Measurements from ENCODE around the gene CTDSPL.

Gene CTDSPL

GRCh38 chr3:38022896-38023709 is 161.4 kb downstream of the CTDSPL start:
- no peak for DNase-seq (ENCODE audit: low read depth)
- TF ChIP-seq CTCF (IDR thresholded peaks at IDR 0.05; ENCODE audit: control insufficient read depth, extremely low read depth, insufficient read depth), result no peak
- no peak overlapping the region for H3K4me3 ChIP-seq (ENCODE audit: low read depth, low read length)

DNA sequence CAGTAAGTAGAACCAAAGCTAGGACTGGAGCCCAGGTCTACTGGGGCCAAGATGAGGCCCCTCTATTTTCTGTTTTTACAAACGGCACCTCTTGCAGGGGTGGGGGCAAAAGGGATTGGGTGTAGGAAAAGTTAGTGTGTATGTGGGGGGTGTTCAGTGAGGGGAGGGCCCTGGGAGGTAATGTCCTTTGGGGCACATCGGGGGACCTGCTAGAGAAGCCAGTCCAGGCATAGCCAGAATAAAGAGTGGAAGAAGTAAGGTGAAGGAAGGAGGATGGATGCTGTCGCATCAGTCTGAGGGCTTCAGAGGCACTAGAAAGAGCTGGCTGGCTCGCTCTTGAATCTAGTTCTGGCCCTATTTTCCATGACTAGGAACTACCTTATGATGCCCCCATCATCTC is 165.2 kb downstream of the CTDSPL start:
- no peak overlapping the region for H3K4me3 ChIP-seq (ENCODE audit: low read depth, low read length)
- TF ChIP-seq CTCF (IDR thresholded peaks at IDR 0.05; ENCODE audit: control insufficient read depth, extremely low read depth, insufficient read depth), result no peak
- DNase-seq (ENCODE audit: low read depth), result no peak

- DNase-seq (ENCODE audit: low read depth), result no peak
These were observed 166.1 kb downstream of the CTDSPL start for GRCh38 chr3:38027466-38028465.

GRCh38 chr3:38028621-38029361 is 167.1 kb downstream of the CTDSPL start:
- no peak for TF ChIP-seq CTCF (IDR thresholded peaks at IDR 0.05; ENCODE audit: control insufficient read depth, extremely low read depth, insufficient read depth)
- no peak overlapping the region for H3K4me3 ChIP-seq (ENCODE audit: low read depth, low read length)
- DNase-seq (ENCODE audit: low read depth), result no peak

More at GRCh38 chr3:38027466-38028465, 166.1 kb downstream of the CTDSPL start:
- no peak overlapping the region for H3K4me3 ChIP-seq (ENCODE audit: low read depth, low read length)
- no peak for TF ChIP-seq CTCF (IDR thresholded peaks at IDR 0.05; ENCODE audit: control insufficient read depth, extremely low read depth, insufficient read depth)

DNA sequence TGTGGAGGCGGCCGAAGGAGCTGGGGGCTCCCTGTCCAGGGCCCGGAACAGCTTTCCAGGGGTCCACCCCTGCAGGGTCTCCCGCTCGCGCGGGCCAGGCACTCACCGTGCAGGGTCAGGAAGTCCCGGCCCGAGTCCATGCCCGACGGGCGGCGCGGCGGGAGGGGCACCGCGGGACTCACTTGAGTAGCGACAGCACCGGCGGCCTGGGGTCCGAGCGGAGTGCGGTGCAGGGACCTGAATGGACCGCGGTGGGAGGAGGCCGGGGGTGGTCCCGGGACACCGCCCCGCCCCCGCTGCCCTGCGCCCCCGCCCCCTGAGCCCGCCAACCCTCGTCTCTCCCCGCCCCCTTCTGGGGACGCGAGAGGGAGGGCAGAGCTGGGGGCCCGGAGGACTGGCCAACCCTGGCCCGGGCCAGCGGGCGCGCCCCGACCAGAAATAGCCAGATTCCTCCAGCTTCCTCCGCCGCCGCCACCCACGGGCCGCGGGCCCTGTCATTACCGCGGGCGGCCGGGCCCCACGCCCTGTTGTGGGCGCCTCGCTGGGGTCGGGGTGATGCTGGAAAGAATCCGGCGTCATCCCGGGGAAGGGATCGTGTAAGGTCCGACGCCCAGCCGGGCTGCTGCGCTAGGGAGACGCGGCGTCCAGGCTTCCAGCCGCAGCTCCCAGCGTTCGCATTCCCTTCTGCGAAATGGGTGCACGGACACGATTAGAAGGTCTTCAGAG is 167.9 kb downstream of the CTDSPL start, which contains the start of gene PLCD1:
Gene PLCD1 (minus strand): TSS at position 243 of the 726 bp plus-strand sequence. CDS start 103 bp downstream, at position 140.
- DNase-seq (ENCODE audit: low read depth), result no peak
- no peak within 1 kb of the TSS for H3K4me3 ChIP-seq (ENCODE audit: low read depth, low read length)
- no peak for TF ChIP-seq CTCF (IDR thresholded peaks at IDR 0.05; ENCODE audit: control insufficient read depth, extremely low read depth, insufficient read depth)

Measured in LNCaP clone FGC (cell line).